Measurements from ENCODE around the gene RERG. TPM values are rescaled to one million over a fixed set of nuclear protein-coding genes. Genes with fewer than 3 reads are reported as not detected.
A peak's percentile ranks its signal among the peaks of the same experiment; 100 is the strongest.

RERG gene, protein sequence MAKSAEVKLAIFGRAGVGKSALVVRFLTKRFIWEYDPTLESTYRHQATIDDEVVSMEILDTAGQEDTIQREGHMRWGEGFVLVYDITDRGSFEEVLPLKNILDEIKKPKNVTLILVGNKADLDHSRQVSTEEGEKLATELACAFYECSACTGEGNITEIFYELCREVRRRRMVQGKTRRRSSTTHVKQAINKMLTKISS
- total RNA-seq, result 1 to 10 TPM in 1 of 2 experiments, under 1 TPM in 1; 0.55 to 1.2 TPM
- not detected for polyA plus RNA-seq
- 0 to 0.59 (median 0) reads per million in 6 experiments for total RNA-seq

DNA sequence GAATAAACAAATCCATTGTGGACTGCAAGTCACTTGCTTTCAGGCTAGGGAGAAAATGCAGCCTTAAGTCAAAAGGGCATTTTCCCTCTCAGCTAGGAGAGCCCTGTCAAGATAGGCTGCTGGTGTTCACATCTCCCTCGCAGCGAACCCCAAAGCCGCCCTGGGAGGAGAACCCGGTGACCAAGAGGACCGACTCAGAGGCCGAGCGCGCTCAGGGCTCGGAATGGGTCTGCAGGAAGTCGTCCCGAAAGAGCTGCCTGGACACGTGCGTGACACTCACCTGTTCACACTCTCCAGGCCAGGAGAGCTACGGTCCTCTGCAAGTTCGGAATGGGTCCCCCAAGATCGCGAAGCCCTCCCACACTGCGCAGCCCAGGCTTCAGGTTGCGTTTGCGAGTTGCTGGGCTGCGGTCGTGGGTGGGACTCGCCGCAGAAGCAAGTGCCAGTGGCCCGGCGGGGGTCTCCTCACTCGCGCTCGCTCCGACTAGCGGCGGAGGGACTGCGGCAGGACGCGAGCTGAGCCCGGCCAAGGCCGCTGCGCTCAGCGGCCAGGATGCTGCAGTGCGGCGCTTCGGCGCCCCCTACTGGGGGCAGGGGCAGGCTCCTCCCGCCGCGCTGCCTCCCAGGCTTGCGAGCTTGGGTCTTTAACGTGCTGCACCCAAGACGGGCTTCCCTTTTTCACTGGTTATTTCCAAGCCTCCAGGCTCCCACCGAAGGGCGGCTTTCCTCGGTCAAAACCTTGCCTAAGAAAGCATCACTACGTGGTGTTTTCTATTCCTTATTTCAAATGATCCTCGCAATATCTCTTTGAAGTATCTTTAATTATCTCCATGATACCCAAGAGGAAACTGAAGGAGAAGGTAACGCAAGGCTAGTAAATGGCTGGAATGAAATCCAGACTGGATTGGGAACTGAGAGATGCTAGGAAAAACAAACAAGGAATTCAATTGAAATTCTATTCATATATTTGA, at the start of gene RERG:
TSS of gene RERG (minus strand) at position 503 of the 971 bp plus-strand sequence. CDS start 3,928 bp downstream, outside the sequence.
- Mint-ChIP-seq H3K27me3 (peaks cover 21 to 37% (median 28%) of the 10 kb centered on the region in 5 donors), H3K36me3 (no peaks in the 10 kb centered on the region), H3K4me1 (peaks cover 0 to 12% (median 9%) of the 10 kb centered on the region in 4 donors), H3K4me3 (peak within 1 kb of the TSS; percentile 67 to 84 (median 76)), H3K9me3 (no peaks in the 10 kb centered on the region), H3K27ac (peak within 1 kb of the TSS in 1 of 10 donors; percentile 49)
- ATAC-seq, result peak; percentile 96 to 99
- POLR2A ChIA-PET, result interaction anchor here (0.6 to 1.6 kb wide), 3 partner anchors 9 to 451 kb away, joined by 3 to 5 read pairs (median 4); a partner anchor contains a TSS
- DNase-seq, result peak; percentile 51 to 85 (median 75)

DNA sequence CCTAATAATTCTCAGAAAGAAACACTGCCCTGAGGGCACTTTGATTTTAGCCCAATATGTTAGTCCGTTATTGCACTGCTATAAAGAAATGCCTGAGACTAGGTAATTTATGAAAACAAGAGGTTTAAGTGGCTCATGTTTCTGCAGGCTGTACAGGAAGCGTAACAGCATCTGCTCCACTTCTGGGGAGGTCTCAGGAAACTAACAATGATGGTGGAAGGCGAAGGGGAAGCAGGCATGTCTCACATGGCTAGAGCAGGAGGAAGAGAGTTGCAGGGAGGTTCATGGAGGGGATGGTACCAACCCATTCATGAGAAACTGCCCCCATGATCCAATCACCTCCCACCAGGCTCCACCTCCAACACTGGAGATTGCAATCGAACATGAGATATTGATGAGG, 49.4 kb upstream of the RERG start:
- H3K36me3 Mint-ChIP-seq, result no peaks in the 10 kb centered on the region
- no peak overlapping the region for H3K27ac Mint-ChIP-seq
- peaks cover 2 to 10% (median 6%) of the 10 kb centered on the region in 5 donors for H3K27me3 Mint-ChIP-seq
- no peak overlapping the region for H3K4me3 Mint-ChIP-seq
- ATAC-seq, result no peak
- no peaks in the 10 kb centered on the region for H3K9me3 Mint-ChIP-seq
- H3K4me1 Mint-ChIP-seq, result no peaks in the 10 kb centered on the region
- no peak for DNase-seq
- POLR2A ChIA-PET, result no interaction called here

DNA sequence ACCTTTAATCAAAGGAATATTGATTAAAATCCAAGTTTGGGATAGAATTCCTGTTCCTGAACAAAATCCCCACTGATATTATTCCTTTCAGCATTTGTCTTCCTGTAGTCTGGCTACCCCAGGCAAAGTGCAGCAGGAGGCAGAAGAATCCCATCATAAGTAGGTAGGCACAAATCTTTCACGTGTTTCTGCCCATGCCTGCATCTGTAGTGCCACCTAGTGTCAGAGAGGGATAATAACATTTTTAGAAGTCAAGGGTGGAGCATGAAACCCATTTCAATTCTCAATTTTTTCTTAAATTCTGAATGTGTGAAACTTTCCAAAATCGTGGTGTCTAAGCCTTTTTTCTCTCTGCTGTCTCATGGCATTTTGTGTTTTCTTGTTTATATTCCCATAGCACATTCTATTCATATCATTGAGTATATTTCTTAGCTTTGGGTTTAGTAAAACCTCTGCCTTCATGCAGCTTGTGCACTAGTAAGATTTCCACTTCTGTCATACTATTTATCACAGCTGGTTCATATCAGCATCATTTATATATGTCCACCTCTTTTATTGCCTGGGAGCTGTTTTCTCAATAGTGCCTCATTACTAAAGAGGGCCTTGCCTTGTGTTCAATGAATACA, 47.8 kb upstream of the RERG start:
- ATAC-seq (peak; percentile 58 to 61), DNase-seq (peak in 9 of 10 donors; percentile 10 to 64 (median 35))
- Mint-ChIP-seq H3K4me1 (no peaks in the 10 kb centered on the region), H3K9me3 (no peaks in the 10 kb centered on the region), H3K4me3 (no peak overlapping the region), H3K27ac (no peak overlapping the region), H3K27me3 (peaks cover 2 to 10% (median 6%) of the 10 kb centered on the region in 5 donors), H3K36me3 (no peaks in the 10 kb centered on the region)
- POLR2A ChIA-PET, result no interaction called here

DNA sequence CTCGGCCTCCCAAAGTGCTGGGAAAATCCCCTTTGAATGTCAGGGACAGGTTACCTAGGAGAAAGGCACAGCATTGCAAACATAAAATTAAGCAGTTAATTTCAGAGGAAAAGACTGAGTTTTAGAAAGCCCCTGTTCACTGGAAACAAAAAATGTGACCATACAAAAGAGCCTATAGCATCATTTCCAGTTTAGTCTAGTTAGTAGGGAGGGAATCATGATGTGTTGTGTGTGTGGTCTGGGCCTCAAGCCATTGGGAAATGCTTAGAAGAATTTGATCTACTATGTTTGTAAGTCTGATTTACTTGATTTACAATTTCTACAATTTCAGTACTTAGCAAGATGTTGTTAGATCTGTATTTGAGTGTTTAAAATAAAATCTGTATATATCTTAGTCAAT, 47.1 kb upstream of the RERG start:
- H3K4me3 Mint-ChIP-seq, result no peak overlapping the region
- ATAC-seq (no peak), DNase-seq (no peak)
- no peak overlapping the region for H3K27ac Mint-ChIP-seq
- no peaks in the 10 kb centered on the region for H3K4me1 Mint-ChIP-seq
- no peaks in the 10 kb centered on the region for H3K36me3 Mint-ChIP-seq
- POLR2A ChIA-PET, result no interaction called here
- H3K9me3 Mint-ChIP-seq, result no peaks in the 10 kb centered on the region
- H3K27me3 Mint-ChIP-seq, result peaks cover 2 to 10% (median 6%) of the 10 kb centered on the region in 5 donors

DNA sequence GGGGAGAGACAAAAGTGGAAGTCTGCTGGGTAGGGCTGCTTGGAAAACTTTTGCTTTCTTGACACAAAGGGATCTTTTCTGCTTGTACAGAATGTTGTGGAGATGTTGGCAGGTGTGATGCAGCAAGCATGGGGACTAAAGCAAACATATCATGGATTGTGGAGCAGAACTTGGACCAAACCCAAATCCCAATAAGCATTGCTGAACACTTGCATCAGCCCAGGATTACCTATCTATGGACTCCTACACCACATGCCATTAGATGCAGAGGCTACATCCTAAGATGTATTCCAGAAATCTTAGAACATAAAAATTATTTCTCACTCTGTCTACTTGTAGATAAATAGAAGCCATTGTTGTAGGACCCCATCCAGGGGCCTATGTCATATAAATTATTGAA, 44.7 kb upstream of the RERG start:
- Mint-ChIP-seq H3K4me1 (no peaks in the 10 kb centered on the region), H3K27ac (no peak overlapping the region), H3K36me3 (no peaks in the 10 kb centered on the region), H3K9me3 (no peaks in the 10 kb centered on the region), H3K4me3 (no peak overlapping the region), H3K27me3 (peaks cover 3 to 9% (median 6%) of the 10 kb centered on the region in 5 donors)
- DNase-seq (no peak), ATAC-seq (no peak)
- POLR2A ChIA-PET, result no interaction called here

DNA sequence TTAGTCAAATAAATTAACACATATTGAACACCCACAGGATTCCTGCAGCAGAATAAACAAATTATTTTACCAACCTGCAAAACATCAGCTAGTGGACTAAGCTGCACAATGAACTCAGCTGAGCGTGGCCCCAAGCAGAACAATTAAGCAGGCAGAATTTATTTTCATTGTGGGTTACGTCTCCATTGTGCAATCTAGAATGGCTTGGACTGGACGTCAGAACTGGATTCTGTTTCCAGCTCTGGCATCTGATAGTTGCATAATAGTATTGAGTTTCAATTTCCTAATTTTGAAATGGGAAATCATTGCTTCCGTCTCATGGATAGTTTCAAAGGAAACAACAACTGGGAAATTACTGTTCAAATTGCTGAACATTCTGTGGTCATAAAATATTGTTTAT, 35.5 kb upstream of the RERG start:
- Mint-ChIP-seq H3K36me3 (peaks cover 0 to 6% (median 0%) of the 10 kb centered on the region in 3 donors), H3K27me3 (peaks cover 17 to 39% (median 27%) of the 10 kb centered on the region in 5 donors), H3K4me3 (no peak overlapping the region), H3K4me1 (no peaks in the 10 kb centered on the region), H3K9me3 (peaks cover 0 to 14% (median 7%) of the 10 kb centered on the region in 9 donors), H3K27ac (no peak overlapping the region)
- DNase-seq (no peak), ATAC-seq (no peak)
- POLR2A ChIA-PET, result no interaction called here

DNA sequence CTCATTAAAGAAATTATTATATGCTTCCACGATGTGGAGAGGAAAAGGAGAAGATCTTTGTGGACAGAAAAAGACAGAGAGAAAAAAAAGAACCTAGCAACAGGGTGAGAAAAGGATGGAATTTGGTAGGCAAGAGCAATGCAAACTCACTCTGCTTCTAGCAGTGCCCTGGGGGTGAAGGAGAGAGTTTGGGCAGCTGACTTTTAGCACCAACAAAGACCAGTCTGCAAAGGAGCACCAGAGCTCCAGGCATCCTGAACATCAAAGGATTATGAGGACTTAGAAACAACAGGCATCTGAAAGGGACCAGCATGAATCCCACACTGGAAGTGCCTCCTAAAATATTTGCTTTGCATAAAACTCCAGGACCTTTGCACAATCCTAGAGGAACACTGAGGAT, 32.8 kb upstream of the RERG start:
- peaks cover 28 to 50% (median 45%) of the 10 kb centered on the region in 5 donors for H3K27me3 Mint-ChIP-seq
- ATAC-seq (no peak), DNase-seq (no peak)
- POLR2A ChIA-PET, result no interaction called here
- no peak overlapping the region for H3K27ac Mint-ChIP-seq
- no peaks in the 10 kb centered on the region for H3K4me1 Mint-ChIP-seq
- peaks cover 0 to 6% (median 0%) of the 10 kb centered on the region in 3 donors for H3K36me3 Mint-ChIP-seq
- H3K4me3 Mint-ChIP-seq, result no peak overlapping the region
- H3K9me3 Mint-ChIP-seq, result peaks cover 0 to 15% (median 8%) of the 10 kb centered on the region in 9 donors

DNA sequence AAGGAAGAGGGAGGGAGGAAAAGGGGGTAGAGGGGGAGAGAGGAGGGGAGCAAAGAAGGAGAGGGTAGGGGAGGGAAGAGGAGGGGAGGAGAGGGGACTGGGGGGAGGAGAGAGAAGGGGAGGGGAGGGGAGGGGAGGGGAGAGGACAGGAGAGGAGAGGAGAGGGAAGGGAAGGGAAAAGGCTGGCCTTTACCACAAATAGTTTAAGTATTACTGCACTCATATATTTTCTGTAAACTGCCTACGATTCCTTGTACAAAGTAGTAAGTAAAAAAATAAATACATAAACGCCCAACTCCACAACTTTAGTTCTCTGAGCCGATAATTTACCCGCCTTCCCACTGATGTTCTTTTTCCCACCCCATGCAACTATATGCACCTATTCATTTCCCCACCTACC, 23.7 kb upstream of the RERG start:
- Mint-ChIP-seq H3K4me3 (no peak overlapping the region), H3K27me3 (peaks cover 35 to 82% (median 61%) of the 10 kb centered on the region in 5 donors), H3K9me3 (peaks cover 6 to 27% (median 15%) of the 10 kb centered on the region in 9 donors), H3K36me3 (peaks cover 0 to 23% (median 2%) of the 10 kb centered on the region in 3 donors), H3K4me1 (no peaks in the 10 kb centered on the region), H3K27ac (peak overlapping the region in 1 of 10 donors; percentile 45)
- POLR2A ChIA-PET, result no interaction called here
- DNase-seq (no peak), ATAC-seq (no peak)

DNA sequence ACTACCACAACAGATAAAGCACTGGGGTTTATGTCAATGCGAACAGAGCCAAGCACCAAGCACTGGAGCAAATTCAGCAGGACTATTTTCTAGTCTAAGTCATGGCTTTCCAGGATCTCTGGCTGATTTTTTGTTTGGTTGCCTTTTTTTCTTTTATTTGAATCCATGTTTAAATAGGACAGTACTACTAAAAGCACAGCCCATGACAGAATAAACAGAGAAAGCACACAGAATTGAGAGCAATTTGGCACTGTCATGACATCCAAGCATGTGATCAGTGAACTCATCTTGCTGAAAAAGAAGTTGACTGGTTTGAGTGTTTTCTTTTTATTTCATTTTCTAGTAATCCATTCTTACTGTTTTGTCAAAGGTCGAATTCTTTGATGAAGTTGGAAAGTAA, 23.1 kb upstream of the RERG start:
- DNase-seq, result no peak
- Mint-ChIP-seq H3K27me3 (peaks cover 35 to 82% (median 61%) of the 10 kb centered on the region in 5 donors), H3K27ac (no peak overlapping the region), H3K4me3 (no peak overlapping the region), H3K9me3 (peaks cover 6 to 27% (median 15%) of the 10 kb centered on the region in 9 donors), H3K4me1 (no peaks in the 10 kb centered on the region), H3K36me3 (peaks cover 0 to 23% (median 2%) of the 10 kb centered on the region in 3 donors)
- ATAC-seq, result no peak
- POLR2A ChIA-PET, result no interaction called here

DNA sequence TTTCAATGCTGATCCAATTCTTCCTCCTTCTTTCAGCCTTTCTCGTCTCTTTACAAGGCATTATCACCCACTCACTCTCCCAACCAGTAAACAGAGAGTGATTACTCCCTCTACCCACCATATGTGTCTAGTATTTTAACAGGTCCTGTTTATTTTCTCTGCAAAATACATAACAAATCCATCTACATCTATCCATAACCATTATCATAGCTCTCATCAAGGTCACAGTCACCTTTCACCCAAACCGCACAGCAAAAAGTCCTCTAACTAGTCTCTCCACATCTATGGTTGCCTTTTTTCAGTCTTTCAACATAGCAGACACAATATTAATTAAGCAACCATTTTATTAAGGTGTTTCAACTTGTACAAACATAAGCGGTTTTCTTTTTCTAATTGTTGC, 21.9 kb upstream of the RERG start:
- Mint-ChIP-seq H3K36me3 (peaks cover 0 to 21% (median 2%) of the 10 kb centered on the region in 3 donors), H3K27ac (no peak overlapping the region), H3K9me3 (peaks cover 3 to 18% (median 15%) of the 10 kb centered on the region in 9 donors), H3K4me1 (no peaks in the 10 kb centered on the region), H3K4me3 (no peak overlapping the region), H3K27me3 (peaks cover 36 to 82% (median 60%) of the 10 kb centered on the region in 5 donors)
- POLR2A ChIA-PET, result no interaction called here
- DNase-seq (no peak), ATAC-seq (no peak)

DNA sequence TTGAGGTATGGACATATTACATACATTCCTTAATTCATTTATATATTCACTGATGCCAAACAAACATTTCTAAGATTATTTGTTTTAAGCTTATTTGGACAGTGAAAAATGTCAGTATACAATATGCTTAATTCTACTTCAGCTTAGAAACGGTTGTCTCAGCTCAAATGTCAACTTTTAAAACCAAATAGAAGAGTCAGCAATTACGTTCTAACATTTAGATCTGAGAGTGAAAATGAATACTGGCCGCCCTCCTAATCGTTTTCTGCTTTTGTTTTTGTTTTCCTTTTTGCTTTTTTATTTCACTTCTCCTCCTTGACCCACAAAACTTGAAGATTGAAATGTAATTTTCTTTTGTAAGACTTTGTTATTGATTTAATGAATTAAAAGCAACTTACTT, 19.7 kb upstream of the RERG start:
- Mint-ChIP-seq H3K4me3 (no peak overlapping the region), H3K27me3 (peaks cover 34 to 74% (median 48%) of the 10 kb centered on the region in 5 donors), H3K4me1 (no peaks in the 10 kb centered on the region), H3K36me3 (no peaks in the 10 kb centered on the region), H3K9me3 (peaks cover 0 to 5% (median 0%) of the 10 kb centered on the region in 9 donors), H3K27ac (no peak overlapping the region)
- POLR2A ChIA-PET, result no interaction called here
- ATAC-seq, result no peak
- no peak for DNase-seq

DNA sequence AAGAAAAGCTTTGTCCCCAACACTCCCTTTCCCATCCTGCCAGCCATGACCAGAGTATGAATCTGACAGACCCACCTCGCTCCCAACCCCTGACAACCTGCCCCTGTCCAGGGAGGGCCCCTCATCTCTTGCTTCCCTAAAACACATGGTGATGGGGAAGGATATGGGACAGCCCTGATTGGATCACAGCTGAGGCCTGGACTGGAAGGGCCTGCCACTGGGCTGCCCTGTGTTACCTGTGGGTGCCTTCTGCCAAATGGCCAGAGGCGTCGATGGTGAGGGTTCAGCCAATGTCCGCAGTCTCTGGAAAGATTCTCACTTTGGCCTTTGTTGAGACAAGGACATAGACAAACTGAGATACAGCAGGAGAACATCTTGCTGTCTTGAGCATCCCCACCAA, 13.3 kb upstream of the RERG start:
- Mint-ChIP-seq H3K9me3 (peaks cover 0 to 3% (median 0%) of the 10 kb centered on the region in 9 donors), H3K27ac (no peak overlapping the region), H3K36me3 (no peaks in the 10 kb centered on the region), H3K27me3 (peaks cover 20 to 59% (median 34%) of the 10 kb centered on the region in 5 donors), H3K4me1 (no peaks in the 10 kb centered on the region), H3K4me3 (no peak overlapping the region)
- POLR2A ChIA-PET, result no interaction called here
- ATAC-seq (no peak), DNase-seq (no peak)
